ENCODE results near the gene GRM4.

The GRM4 gene

DNA sequence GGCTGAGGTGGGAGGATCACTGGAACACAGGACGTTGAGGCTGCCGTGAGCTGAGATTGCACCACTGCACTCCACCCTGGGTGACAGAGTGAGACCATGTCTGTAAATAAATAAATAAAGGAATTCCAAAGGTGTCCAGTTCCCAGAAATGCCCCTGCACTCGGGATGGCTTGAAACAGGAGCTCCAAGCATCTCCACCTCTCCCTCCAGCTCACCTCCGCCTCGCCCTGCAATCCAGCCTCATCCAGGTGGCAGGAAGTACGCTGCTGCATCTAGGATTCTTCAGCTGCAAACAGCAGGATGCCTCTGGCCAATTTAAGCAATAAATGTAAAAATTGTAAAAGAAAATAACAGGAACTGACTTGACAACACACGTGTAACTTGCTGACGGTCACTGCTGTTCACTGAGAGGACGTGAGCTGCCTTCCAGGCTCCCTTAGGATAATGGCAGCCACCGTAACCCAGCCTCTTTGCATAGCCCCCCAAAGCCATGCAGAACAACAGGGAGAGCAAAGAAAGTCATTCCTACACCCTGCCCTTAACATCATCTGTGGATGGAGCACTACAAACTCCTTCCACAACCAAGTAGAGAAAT, 11.4 kb upstream of the GRM4 start:
- DNase-seq, result no peak

DNA sequence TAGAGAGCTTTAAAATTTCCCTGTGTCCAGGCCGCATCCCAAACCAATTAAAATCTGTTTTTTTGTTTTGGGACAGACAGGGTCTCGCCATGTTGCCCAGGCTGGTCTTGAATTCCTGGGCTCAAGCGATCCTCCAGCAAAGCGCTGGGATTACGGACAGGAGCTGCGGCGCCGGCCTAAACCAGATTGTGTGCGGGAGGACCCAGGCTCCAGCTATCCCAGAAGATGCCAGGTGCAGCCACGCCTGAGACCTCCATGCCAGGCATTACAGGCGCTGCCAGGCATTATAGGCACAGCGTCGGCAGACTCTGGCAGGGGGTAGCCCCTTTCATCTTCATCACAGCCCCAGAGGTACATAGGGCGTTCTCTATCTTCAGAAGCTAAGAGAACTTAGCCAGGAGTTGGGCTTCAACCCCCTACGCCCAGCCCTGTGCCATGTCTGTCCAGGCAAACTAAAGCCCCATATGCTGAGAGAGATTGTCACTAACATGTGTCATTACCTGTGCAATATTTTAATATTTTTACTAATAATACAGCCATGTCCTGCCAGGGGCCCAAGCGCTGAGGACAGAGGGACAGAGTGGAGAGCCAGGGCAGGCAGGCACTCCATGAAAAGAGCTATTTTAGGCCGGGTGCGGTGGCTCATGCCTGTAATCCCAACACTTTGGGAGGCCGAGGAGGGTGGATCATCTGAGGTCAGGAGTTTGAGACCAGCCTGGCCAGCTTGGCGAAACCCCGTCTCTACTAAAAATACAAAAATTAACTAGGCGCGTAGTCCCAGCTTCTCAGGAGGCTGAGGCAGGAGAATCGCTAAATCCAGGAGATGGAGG, 9.8 kb upstream of the GRM4 start:
- no peak for DNase-seq

DNA sequence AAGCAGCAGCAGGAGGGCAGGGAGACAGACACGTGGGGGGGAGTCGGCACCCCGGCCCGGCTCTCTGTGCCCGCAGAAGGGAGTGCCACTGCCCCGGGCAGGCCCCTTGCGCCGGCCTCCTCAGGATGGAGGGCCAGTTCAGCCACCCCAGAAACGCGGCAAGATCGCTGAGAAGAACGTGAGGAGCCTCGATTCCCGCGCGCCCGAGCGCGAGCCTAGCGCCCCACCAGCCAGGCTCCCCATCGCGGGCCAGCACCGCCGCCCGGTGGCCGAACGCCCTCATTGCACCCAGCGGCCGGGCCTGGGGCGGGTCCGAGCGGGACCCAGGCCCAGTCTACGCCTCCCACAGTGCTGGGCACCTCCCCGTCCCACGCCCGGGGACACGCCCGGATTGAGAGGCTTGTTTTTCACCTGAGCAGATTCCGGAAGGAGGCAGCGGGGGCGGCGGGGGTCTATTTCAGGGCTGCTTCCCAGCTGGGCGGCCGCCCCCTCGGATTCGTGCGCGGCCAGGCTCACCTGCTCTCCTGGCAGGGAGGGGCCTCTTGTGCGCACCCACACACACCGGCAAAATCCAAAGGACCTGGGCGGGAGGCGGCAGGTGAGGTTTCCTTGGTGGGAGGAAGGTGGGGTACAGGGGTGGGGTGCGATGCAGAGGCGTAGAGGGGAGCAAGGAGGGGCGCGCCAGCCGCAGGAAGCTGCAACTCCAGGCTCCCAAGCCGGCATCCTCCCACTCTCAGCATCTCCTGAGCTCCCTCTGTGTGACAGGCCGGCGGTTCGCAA, 9.0 kb upstream of the GRM4 start:
- no peak for DNase-seq

DNA sequence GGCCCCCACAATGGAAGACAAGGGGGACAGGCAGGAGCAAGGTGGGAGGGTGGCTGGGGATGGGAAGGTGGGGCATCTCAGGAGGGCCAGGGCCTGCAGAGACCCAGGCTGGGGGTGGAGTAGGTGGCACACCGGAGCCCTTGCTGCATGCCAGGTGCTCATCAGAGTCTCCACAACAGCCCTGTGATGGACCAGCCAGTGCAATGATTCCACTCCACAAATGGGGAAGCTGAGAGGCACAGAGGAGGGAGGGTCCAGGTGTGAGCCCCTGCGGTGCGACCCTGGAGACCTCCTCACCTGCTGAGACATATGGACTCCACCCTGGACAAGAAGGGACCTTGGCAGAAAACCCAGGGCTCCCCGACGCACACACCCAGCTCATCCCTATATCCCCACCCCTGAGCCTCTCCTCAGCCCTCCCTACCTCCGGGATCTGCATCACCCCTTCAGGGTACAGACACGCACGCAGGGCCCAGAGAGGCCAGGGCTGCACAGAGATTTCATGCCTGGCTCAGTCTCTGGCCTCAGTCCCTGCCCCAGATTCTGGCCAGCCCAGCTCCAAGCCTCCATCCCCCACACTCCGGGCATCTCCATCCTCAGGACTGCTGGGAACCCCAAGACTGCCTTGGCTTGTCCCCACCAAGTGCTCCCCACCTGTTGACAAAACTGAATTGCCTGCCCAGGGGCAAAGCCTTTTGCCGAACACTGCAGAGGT, 7.1 kb upstream of the GRM4 start:
- no peak for DNase-seq

DNA sequence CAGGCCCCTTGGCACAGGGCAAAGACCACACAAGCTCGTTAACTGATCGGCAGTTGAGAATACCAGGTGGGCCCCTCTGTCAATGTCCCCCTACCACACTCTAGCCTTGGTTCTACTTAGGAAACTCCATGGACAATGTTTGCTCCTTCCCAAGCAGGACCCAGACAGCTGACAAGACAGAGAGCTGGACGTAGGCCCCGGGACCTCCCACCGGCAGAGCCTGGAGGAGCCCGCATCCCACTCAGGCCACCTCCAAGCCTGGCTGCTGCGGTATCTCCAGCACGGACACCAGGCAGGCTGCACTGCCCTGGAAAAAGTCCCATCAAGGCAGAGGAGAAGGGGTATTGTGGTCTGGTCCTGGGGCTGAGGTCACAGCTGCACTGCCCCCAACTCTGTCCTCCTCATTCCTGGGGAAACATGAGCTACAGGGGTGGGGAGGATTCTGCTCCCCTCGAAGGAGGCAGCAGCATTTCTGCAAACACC, 6.2 kb upstream of the GRM4 start:
- no peak for DNase-seq

DNA sequence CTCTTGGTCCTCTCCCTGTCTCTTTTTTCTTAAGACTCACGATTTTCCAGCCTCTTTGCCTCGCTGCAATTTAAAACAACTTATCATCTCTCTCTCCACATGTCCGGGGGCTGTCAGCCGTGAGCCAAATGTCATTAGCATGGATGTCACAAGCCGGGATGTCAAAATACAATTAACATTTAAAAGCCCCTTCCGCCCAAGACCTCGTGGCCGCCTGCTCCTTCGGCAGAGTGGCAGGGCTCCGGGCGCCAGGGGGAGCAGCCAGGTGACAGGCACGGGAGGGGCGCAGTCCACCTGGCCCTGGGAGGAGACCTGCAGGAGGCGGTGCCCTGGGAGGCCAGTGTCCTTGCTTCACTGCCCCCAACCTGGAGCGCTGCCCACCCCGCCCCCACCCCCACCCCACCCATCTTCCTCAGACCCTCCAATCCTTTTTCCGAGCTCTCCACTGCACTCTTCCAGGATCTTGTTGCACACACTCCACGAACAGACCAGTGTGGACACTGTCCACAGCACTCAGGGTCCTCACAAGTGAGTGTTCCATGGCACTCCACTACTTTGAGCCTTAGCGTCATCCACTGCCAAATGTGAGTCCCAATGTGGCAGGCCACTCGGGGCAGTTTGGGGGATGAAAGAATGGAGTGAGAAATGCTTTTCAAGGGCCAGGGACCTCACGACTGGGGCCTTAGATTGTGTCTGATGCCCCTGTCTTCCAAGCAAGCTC, 5.6 kb upstream of the GRM4 start:
- no peak for DNase-seq

DNA sequence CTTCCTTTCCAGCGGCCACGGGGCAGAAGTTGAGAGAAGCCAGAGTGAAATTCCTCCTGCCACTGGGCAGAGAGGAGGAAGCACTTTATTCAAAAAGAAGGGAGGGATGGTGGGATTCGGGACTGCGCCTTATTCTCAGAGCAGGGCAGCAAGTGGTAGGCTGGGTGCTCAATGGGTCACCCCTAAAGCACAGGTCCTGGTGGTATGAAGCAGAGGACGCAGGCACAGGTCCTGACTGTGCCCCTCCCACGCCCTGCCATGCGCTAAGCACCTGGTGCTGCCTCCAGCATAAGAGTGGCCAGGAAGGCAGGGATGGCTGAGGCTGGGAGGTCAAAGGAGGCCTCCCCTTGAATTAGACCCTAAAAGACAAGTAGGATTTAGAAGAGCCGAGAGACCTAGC, 4.9 kb upstream of the GRM4 start:
- no peak for DNase-seq

DNA sequence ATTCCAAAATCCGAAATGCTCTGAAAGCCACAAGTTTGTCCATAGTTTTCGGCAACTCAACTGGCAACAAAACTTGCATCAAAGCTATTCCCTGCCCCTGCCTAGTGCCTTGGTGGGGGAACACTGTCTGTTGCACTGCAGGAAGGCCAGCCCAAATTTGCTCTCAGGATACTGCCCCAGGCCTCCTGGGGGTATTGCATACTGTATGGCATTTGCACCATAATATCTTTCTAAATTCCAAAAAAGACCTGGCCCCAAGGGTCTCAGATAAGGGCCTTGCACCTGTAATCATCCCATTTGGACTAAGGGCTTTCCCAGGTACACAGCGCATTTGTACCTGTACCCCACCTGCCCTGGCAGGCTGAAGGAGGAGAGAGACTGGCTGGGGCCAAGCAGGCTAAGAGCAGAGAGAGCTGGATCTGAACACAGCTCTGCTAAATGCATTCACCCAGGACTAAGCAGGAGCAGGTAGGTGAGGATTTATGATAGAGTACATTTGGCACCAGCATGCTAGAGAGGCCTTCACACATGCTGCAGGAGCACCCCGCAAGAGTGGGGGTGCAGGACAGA, 4.0 kb upstream of the GRM4 start:
- DNase-seq, result no peak

DNA sequence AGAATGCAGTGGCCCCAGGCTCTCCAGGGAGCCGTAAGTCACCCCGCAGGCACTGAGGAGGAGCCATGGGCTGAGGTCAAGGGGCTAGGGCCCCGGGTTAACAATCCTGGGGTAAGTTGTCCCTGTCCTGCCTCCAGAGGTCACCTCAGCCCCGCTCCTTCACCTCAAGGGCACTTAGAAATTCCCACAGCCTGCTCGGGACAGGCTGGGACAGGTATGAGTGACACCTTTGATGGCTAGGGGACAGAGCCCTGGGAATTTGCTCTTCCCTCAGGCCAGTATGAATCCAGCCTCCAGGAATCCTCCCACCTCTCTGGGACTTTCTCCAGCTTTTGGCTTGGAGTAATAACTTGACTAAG, 3.5 kb upstream of the GRM4 start:
- no peak for DNase-seq

DNA sequence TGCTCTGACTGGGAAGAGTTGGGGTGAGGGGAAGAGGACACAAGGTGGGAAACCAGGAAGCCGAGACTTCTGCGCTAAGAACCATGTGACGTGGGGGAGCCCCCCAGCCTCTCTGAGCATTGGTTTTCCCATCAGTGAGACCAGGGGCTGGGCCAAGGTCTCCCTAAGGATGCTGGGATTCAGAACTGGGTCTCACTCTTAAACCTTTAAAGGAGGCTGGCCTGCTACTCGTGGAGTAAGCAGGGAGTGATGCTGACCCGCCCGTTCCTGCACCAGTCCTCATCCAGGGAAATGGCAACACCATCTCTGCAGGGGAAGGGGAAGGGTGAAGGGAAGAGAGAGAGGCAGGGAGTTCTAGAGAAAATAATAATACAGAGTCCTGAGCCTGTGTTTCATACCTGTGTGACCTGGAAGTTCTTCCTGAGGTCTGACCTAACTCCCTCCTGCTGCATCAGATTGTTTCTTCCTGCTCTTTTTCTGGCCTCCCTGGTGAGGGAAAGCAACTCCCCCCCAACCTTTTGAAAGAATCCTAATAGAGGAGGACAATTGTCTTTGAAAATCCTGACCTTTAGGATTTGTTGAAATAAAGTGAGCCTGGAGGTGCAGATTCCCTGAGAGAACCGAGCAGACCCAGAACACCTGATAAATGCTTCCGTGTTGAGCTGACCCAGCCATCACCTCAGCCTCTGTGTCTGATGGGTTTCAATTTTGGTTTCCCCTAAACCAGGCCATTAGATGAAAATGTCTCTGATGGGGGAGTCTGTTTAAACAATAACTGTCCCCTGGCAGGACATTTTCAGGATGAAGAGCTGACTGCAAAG, 3.0 kb upstream of the GRM4 start:
- no peak for DNase-seq

DNA sequence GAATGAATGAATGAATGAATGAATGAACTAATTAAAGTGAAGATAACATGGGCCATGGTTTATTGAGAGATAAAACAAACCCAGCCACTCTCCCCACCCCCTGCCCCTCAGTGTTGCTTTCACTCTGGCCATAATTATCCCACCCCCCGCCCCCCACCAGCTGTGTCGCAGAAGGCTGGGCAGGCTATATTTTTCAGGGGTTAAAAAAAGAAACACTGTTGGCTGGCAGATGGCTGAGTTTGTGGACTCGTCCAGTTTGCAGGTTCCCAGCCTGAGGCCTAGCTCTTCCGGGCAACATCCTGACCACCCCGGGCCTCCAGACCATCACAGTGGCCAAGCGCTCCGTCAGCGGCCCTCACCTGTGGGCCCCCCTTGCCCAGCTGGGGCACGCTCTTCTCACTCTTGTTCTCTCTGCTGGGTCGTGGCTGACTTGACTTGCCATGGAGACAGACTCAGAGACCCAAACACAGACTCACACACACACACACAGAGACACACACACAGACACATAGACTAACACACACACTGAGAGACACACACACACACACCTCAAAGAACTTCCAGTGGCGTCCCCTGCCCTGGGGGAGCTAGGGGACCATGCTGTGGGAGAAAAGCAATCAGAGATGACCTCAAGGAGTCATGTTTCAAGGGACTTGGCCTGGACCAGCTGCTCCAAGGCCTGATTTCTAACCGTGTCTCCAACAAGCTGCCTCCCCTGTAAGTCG, 2.2 kb upstream of the GRM4 start:
- no peak for DNase-seq

DNA sequence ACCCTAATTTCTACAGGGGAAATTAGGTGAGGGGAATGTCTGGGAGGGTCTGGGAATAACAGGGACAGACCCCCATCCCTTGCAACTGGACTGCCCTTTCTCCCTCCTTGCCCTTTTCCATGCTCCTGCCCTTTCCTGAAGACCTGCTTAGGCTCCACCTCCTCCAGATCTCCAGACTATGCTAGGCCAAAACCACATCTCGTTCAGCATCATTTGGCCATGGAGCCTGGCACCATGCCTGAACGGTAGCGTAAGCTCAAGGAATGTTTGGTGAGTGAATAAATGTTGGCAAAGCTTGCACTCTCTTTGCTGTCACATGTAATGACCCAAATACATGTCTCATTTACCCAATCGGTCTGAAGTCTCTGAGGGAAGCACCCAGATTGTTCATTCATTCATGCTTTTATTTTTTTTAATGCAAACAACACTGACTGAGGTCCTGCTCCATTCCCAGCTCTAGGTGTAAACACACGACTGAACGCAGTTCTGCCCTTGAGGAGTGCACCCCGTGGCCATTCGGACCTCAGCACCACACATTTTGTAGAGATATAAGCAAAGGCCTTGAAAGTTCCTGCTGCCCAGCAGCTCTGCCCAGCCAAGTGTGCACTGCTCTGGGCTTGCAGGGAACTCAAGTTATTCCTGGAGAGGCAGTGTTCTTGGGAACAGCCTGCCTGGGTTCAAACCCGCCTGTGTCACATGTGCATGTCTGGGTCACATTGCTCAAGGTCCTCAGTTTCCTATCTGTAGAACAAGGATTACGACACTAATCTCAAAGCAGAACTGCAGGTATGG, 1.1 kb upstream of the GRM4 start:
- no peak for DNase-seq

DNA sequence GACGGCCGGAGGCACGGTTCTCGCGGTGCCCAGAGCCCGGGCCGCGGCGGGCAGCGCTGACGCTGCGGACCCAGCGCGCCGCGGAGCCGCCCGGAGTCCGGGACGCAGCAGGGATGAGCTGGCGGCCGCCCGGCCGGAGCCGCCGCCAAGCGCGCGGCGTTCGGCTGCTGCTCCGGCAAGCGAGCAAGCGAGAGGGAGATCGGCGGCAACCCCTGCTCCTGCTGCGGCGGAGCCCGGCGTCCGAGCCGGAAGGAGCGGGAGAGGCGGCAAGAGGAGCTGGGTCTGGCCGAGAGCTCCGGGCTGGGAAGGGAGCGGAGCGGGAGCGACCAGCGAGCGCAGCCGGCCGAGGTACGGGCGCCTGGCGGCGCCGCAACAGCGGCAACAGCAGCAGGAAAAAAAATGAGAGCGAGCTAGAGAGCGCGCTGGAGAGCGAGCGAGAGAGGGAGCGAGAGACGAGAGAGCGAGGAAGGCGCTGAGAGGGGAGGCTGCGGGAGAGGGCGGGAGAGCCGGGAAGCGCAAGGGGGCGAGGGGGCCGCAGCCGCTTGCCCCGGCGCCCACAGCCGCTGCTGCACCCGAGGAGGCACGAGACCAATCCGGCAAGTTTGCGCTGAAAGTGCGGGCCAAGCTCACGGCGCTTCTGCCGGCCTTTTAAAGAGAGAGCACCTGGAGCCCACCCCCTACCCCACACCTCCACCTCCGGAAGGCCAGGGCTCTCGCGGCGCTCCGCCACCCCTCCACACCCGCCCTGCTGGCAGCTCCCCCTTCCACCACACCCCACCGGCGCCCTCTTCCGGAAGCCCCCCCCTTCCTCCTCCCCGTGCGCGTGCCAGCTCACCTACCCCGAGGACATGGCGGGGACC, 496 bp downstream of the GRM4 start:
- no peak for DNase-seq

DNA sequence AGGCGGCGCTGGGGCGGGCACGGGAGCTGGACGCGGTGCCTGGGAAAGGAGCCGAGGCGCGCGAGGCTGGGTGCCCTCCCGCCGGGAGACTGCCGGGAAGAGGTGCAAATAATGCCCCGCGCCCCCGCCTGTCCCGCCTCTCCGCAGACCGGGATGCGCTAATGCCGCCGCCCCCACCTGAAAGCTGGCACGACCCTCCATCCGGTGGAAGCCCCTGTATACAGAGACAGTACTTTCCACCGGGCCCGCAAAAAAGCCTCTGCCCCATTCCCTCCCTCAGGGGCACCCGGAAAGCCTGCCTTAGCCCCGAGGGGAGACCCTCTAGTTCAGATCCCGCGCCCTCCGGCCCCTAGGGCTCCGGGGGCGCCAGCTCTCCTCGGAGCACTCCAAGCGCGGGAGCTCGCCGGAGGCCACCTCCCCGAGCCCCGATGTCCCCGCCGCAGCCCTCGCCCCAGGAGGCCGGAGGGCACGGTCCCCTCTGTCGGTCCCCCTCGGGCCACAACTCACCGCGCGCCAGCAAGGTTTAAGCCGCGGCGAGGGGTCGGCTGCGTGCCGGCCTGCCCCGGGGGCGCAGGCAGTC, 1.2 kb downstream of the GRM4 start:
- no peak for DNase-seq

DNA sequence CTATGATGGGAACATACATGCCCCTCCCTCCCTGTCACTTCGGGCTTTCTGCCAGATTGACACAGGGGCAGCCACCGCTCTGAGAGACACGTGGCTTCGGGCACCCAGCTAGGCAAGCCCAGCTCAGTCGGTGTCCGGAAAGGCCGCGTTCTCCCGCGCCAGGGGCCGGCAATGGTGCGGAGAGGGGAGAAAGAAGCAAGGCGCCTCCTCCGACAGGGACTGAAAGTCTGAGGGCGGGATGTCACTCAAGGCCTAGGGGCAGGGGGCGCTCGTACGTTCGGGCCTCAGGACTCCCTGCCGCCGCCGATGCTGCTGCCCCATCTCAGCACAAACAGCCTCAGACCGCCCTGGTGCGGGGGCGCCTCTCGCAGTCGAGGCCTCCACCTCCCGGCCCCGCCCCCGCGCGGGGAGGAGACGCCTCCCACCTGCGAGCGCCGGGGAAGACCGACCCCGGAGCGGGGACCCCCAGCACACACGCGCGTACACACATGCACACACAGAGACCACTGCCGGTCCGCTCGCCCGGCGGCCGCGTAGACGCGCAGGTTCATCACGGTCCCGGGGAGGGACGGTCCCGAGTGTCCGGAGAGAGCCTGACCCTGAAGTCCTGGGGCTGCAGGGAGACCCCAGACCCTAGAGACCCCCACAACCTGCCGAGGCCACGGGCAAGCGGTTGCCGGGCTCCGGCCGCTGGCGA, 1.9 kb downstream of the GRM4 start:
- DNase-seq, result no peak

DNA sequence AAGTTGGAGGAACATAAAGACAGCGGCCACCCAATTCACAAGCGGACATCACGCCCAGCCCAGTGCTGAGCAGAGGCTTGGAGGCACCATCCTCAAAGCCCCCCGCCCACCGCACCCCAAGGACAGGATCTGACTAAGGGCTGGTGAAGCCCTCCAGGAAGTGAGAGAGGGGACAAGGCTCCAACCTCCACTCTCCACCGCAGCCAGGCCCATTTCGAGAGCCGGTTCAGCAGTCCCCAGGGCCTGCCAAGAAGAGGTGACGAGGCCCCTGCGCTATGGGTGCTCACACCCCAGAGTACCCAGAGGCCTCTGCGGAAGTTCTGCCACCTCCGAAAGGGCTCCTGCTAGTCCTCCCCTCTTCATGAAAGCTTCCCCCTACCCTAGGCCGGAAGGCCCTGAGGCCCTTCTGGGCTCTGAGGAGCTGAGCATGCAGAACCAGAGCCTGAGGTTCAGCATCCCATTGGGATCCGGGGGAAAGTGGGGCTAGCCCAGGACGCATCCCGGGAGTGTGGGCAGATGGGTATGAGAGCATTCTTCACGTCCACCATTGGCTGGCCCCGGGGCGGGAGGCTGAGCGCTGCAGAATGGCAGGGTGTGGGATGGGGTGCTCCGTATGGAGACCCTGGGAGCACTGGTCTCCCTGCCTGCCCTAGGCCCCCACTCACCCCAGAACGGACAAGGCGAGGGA, 2.5 kb downstream of the GRM4 start:
- no peak for DNase-seq
